Measurements from ENCODE around the gene ZNF496. TPM values are rescaled to one million over a fixed set of nuclear protein-coding genes. Genes with fewer than 3 reads are reported as not detected.

Gene ZNF496
- total RNA-seq, 1 experiment from 2014 or later = 66.5 TPM

DNA sequence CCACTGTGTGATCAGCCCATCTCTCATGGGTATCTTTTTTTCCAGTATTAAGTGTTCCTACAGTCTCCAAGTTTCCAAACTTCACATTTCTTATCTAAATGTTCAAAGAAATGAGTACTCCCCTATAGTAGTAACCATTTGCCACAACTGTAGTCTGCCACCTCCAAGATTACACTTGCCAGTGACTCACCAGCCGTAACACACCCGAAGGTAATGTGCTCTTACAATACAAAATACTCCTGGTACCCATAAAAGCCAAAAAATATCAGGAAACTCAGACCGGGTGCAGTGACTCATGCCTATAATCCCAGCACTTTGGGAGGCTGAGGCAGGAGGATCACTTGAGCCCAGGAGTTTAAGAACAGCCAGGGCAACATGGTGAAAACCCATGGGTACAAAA, 20.5 kb upstream of the ZNF496 start:
- no peak overlapping the region for H2AK5ac ChIP-seq (ENCODE audit: insufficient read length, low read length)
- H3K27ac ChIP-seq (ENCODE audit: insufficient read length, low read depth, low read length) = no peak overlapping the region
- no peak overlapping the region for H2BK120ac ChIP-seq (ENCODE audit: low read depth, low read length, poor library complexity, severe bottlenecking)
- H3K9me3 ChIP-seq (ENCODE audit: control insufficient read depth, low read depth, low read length) = no peaks in the 10 kb centered on the region
- Mint-ChIP-seq H3K4me3 (no peak overlapping the region), H3K27me3 (ENCODE audit: low read depth) (peaks cover 27% of the 10 kb centered on the region), H3K27ac (no peak overlapping the region), H3K36me3 (ENCODE audit: insufficient read depth in 1 of 3, low read depth in 3 of 3) (peaks cover 12 to 24% (median 19%) of the 10 kb centered on the region in 3 experiments), H3K9me3 (peaks cover 13 to 21% of the 10 kb centered on the region in 2 experiments; a peak in 4 of 5 replicates), H3K4me1 (peaks cover 12 to 18% of the 10 kb centered on the region in 2 experiments)
- H4K20me1 ChIP-seq (ENCODE audit: control insufficient read depth, insufficient read depth, insufficient read length) = no peaks in the 10 kb centered on the region
- H3K23me2 ChIP-seq (ENCODE audit: insufficient read length, low read depth, low read length, poor library complexity, severe bottlenecking) = no peaks in the 10 kb centered on the region
- H3K4ac ChIP-seq (ENCODE audit: low read depth, low read length) = no peak overlapping the region
- H2AFZ ChIP-seq (ENCODE audit: low read length) = no peak overlapping the region
- H4K5ac ChIP-seq (ENCODE audit: insufficient read length, low read depth, low read length) = no peak overlapping the region
- H3K4me2 ChIP-seq (ENCODE audit: insufficient read depth, insufficient read length, low read length) = no peak overlapping the region
- H2BK20ac ChIP-seq (ENCODE audit: low read depth, low read length, poor library complexity, severe bottlenecking) = no peak overlapping the region
- 0 out of 2 replicates have a peak, but pooled peaks cover 1% of the 10 kb centered on the region for H3K79me2 ChIP-seq (ENCODE audit: insufficient read depth, low read length)
- H2BK5ac ChIP-seq (ENCODE audit: insufficient read length, low read length) = no peak overlapping the region
- H3K56ac ChIP-seq (ENCODE audit: insufficient read length, low read depth, low read length) = no peak overlapping the region
- TF ChIP-seq, protein P1, sequence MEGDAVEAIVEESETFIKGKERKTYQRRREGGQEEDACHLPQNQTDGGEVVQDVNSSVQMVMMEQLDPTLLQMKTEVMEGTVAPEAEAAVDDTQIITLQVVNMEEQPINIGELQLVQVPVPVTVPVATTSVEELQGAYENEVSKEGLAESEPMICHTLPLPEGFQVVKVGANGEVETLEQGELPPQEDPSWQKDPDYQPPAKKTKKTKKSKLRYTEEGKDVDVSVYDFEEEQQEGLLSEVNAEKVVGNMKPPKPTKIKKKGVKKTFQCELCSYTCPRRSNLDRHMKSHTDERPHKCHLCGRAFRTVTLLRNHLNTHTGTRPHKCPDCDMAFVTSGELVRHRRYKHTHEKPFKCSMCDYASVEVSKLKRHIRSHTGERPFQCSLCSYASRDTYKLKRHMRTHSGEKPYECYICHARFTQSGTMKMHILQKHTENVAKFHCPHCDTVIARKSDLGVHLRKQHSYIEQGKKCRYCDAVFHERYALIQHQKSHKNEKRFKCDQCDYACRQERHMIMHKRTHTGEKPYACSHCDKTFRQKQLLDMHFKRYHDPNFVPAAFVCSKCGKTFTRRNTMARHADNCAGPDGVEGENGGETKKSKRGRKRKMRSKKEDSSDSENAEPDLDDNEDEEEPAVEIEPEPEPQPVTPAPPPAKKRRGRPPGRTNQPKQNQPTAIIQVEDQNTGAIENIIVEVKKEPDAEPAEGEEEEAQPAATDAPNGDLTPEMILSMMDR (conservative IDR thresholded peaks at IDR 0.05) = no peak
- H3K4me1 ChIP-seq (ENCODE audit: insufficient read depth, low read length) = no peaks in the 10 kb centered on the region; the same call in 1 of the 2 replicates
- no peaks in the 10 kb centered on the region for H3K79me1 ChIP-seq (ENCODE audit: insufficient read depth, low read depth, low read length, poor library complexity, severe bottlenecking)
- H3K9ac ChIP-seq (ENCODE audit: extremely low read depth, insufficient read length, low read length) = no peak overlapping the region
- no peak overlapping the region for H3K18ac ChIP-seq (ENCODE audit: insufficient read length, low read depth, low read length)
- H3T11ph ChIP-seq (ENCODE audit: low read length) = no peak overlapping the region
- H4K8ac ChIP-seq (replicated peaks; ENCODE audit: insufficient read length, low read depth, low read length) = no peak overlapping the region
- H3K23ac ChIP-seq (ENCODE audit: insufficient read length, low read depth, low read length) = no peak overlapping the region
- H2BK15ac ChIP-seq (ENCODE audit: low read depth, low read length) = no peak overlapping the region
- H4K91ac ChIP-seq (ENCODE audit: insufficient read length, low read depth, low read length) = no peak overlapping the region
- no CpG with 5 or more reads among the region's 3 CpGs for WGBS (ENCODE audit: extremely low coverage, insufficient read length, low lambda C conversion rate)
- no peak overlapping the region for H2BK12ac ChIP-seq (ENCODE audit: insufficient read length, low read depth, low read length)
- H3K14ac ChIP-seq (ENCODE audit: insufficient read depth, low read length) = no peak overlapping the region
- H3K27me3 ChIP-seq (ENCODE audit: insufficient read depth, low read length) = no peaks in the 10 kb centered on the region
- no peak for DNase-seq

Measured in H9 (cell line).